ENCODE measurements around the gene YIF1B. TPM values are rescaled to one million over a fixed set of nuclear protein-coding genes. Genes with fewer than 3 reads are reported as not detected.

Gene YIF1B
- total RNA-seq, 2 experiments from 2014 or later = 15.9 to 17.1 TPM

DNA sequence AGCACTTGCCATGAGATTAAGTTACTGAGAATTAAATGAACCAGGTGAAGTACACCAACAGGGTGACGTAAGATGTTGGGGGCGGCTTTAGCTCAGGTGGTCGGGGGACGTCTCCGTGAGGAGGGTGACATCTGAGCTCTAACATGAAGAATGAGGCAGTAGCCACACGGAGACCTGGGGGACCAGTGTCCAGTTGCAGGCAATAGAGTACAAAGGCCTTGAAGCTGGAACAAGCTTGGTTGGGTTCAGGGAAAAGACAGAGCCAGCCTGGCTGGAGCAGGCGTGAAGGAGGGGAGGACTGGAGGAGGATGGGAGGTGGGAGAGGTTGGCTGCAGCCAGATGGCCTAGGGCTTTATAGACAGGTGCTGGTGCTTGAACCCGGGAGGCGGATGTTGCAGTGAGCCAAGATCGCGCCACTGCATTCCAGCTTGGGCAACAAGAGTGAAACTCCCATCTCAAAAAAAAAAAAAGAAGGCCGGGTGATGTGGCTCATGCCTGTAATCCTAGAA, 49.8 kb downstream of the YIF1B start:
- H3K27ac ChIP-seq (ENCODE audit: low read depth in 1 of 2, low read length in 2 of 2) = no peak overlapping the region
- TF ChIP-seq, protein P1, sequence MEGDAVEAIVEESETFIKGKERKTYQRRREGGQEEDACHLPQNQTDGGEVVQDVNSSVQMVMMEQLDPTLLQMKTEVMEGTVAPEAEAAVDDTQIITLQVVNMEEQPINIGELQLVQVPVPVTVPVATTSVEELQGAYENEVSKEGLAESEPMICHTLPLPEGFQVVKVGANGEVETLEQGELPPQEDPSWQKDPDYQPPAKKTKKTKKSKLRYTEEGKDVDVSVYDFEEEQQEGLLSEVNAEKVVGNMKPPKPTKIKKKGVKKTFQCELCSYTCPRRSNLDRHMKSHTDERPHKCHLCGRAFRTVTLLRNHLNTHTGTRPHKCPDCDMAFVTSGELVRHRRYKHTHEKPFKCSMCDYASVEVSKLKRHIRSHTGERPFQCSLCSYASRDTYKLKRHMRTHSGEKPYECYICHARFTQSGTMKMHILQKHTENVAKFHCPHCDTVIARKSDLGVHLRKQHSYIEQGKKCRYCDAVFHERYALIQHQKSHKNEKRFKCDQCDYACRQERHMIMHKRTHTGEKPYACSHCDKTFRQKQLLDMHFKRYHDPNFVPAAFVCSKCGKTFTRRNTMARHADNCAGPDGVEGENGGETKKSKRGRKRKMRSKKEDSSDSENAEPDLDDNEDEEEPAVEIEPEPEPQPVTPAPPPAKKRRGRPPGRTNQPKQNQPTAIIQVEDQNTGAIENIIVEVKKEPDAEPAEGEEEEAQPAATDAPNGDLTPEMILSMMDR (IDR thresholded peaks at IDR 0.05) = no peak
- no peaks in the 10 kb centered on the region for H3K9me3 Mint-ChIP-seq
- no peaks in the 10 kb centered on the region for H3K36me3 Mint-ChIP-seq (ENCODE audit: low read depth)
- no peak overlapping the region for H3K4me3 ChIP-seq (ENCODE audit: low read length)
- no peaks in the 10 kb centered on the region for H3K27me3 Mint-ChIP-seq
- H3K27me3 ChIP-seq (ENCODE audit: control insufficient read depth in 1 of 2, insufficient read depth in 2 of 2, low read length in 2 of 2) = no peaks in the 10 kb centered on the region
- ChIA-PET POLR2A (interaction anchor here (1.1 to 2.7 kb wide), 4 partner anchors 11 to 359 kb away, joined by 4 to 16 read pairs (median 6); partner anchors contain the start of genes KCNK6, PSMD8, SIPA1L3 and WDR87), CTCF (interaction anchor here (1.4 kb wide), 1 partner anchor 54 kb away, joined by 3 read pairs; no protein-coding TSS in a partner anchor)
- H3K27ac Mint-ChIP-seq = peak overlapping the region; percentile 71
- ATAC-seq (ENCODE audit: poor library complexity) = no peak
- H3K4me1 Mint-ChIP-seq (ENCODE audit: low read depth) = peaks cover 31% of the 10 kb centered on the region
- DNase-seq = no peak
- H3K4me1 ChIP-seq (ENCODE audit: insufficient read depth, low read length) = peaks cover 24% of the 10 kb centered on the region
- no peaks in the 10 kb centered on the region for H3K36me3 ChIP-seq (ENCODE audit: insufficient read depth, low read length)
- H3K9me3 ChIP-seq (ENCODE audit: control insufficient read depth in 1 of 2, insufficient read depth in 1 of 2, low read length in 2 of 2) = no peaks in the 10 kb centered on the region
- intact Hi-C loops (cut with DNase I, micrococcal nuclease) = loop anchor here (2.0 to 5.0 kb wide), 2 partner anchors 46 to 51 kb away; no protein-coding TSS in a partner anchor
- H3K4me3 Mint-ChIP-seq = no peak overlapping the region

DNA sequence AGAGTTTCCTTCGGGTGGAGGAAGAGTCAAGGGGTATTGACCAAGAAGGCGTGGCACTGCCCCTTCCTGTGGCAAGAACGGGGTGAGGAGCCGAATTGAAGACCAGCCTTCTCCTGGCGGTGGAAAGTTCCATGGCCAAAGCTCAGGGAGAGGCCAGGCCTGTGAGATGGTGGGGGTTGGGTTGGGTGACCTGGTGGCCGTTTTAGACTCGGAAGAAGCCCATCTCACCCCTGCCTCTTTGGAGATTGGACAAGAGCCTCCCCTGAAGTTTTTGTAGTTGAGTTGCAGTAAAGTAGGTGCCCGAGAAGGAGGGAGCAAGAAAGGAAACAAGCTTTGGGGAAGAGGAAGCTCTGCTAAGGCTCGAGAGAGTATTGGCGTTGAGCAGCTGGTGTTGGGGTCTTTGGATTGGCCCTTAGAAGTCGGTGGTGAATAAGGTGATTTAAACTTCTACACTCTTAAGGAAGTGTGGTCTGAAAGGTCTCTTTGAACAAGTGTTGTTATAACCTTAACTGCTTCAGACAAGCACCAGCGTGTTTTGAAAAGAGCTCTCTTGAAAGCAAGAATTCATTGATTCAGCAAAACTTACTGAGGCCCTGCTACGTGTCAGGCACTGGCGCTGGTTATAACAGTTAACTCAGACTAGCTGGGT, 50.4 kb downstream of the YIF1B start:
- no peaks in the 10 kb centered on the region for H3K36me3 Mint-ChIP-seq (ENCODE audit: low read depth)
- TF ChIP-seq, protein P1 (IDR thresholded peaks at IDR 0.05) = no peak

DNA sequence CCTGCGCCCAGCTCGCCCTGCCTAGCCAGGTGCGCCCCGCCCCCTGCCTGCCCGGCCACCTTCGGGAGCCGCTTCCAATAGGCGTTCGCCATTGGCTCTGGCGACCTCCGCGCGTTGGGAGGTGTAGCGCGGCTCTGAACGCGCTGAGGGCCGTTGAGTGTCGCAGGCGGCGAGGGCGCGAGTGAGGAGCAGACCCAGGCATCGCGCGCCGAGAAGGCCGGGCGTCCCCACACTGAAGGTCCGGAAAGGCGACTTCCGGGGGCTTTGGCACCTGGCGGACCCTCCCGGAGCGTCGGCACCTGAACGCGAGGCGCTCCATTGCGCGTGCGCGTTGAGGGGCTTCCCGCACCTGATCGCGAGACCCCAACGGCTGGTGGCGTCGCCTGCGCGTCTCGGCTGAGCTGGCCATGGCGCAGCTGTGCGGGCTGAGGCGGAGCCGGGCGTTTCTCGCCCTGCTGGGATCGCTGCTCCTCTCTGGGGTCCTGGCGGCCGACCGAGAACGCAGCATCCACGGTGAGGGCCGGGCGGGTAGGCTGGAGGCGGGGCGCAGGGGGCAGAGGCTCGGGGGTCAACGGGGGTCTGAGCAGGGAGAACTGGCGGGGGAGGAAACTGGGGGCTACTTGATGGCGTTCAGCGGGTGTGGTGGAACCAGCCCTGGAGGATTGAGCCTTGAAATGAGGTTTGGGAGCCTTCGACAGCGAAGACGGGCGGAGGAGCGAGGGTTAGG, 51.1 kb downstream of the YIF1B start, which contains the start of gene SPINT2:
Gene SPINT2 (plus strand): TSS at position 88 of the 727 bp plus-strand sequence. CDS start 320 bp downstream, at position 408.
- Mint-ChIP-seq H3K27ac (peak within 1 kb of the TSS; percentile 71), H3K36me3 (ENCODE audit: low read depth) (no peaks in the 10 kb centered on the region), H3K4me1 (ENCODE audit: low read depth) (peaks cover 31% of the 10 kb centered on the region), H3K9me3 (no peaks in the 10 kb centered on the region), H3K27me3 (no peaks in the 10 kb centered on the region), H3K4me3 (peak within 1 kb of the TSS; percentile 83)
- Histone ChIP-seq H3K36me3 (ENCODE audit: insufficient read depth, low read length) (no peaks in the 10 kb centered on the region), H3K27ac (ENCODE audit: low read depth in 1 of 2, low read length in 2 of 2) (peak within 1 kb of the TSS; percentile 37 to 46), H3K4me3 (ENCODE audit: low read length) (peak within 1 kb of the TSS; percentile 68), H3K27me3 (ENCODE audit: control insufficient read depth in 1 of 2, insufficient read depth in 2 of 2, low read length in 2 of 2) (no peaks in the 10 kb centered on the region), H3K9me3 (ENCODE audit: control insufficient read depth in 1 of 2, insufficient read depth in 1 of 2, low read length in 2 of 2) (no peaks in the 10 kb centered on the region), H3K4me1 (ENCODE audit: insufficient read depth, low read length) (peaks cover 24% of the 10 kb centered on the region)
- ATAC-seq (ENCODE audit: poor library complexity) = peak; percentile 37
- TF ChIP-seq, protein P1 (IDR thresholded peaks at IDR 0.05) = no peak
- CTCF ChIA-PET = interaction anchor here (0.7 to 1.4 kb wide), 2 partner anchors 54 to 362 kb away, joined by 3 to 4 read pairs; no protein-coding TSS in a partner anchor
- intact Hi-C loops (cut with DNase I, micrococcal nuclease) = loop anchor here (2.0 to 5.0 kb wide), 2 partner anchors 48 to 52 kb away; no protein-coding TSS in a partner anchor
- DNase-seq = peak in 8 of 14 experiments; percentile 27 to 83 (median 50)
- POLR2A ChIA-PET = interaction anchor here (0.7 to 2.7 kb wide), 8 partner anchors 9 to 358 kb away, joined by 3 to 16 read pairs (median 4); partner anchors contain the start of genes CATSPERG, FAM98C, PSMD8 and SIPA1L3

More for the DNA sequence above, 50.4 kb downstream of the YIF1B start:
- H3K9me3 Mint-ChIP-seq = no peaks in the 10 kb centered on the region
- H3K27ac Mint-ChIP-seq = peak overlapping the region; percentile 71
- Histone ChIP-seq H3K36me3 (ENCODE audit: insufficient read depth, low read length) (no peaks in the 10 kb centered on the region), H3K4me3 (ENCODE audit: low read length) (peak overlapping the region; percentile 68), H3K9me3 (ENCODE audit: control insufficient read depth in 1 of 2, insufficient read depth in 1 of 2, low read length in 2 of 2) (no peaks in the 10 kb centered on the region), H3K27me3 (ENCODE audit: control insufficient read depth in 1 of 2, insufficient read depth in 2 of 2, low read length in 2 of 2) (no peaks in the 10 kb centered on the region), H3K4me1 (ENCODE audit: insufficient read depth, low read length) (peaks cover 24% of the 10 kb centered on the region), H3K27ac (ENCODE audit: low read depth in 1 of 2, low read length in 2 of 2) (peak overlapping the region; percentile 37 to 46)
- ChIA-PET CTCF (interaction anchor here (0.7 to 1.4 kb wide), 2 partner anchors 53 to 363 kb away, joined by 3 to 4 read pairs; no protein-coding TSS in a partner anchor), POLR2A (interaction anchor here (1.1 to 2.7 kb wide), 4 partner anchors 10 to 358 kb away, joined by 4 to 16 read pairs (median 6); partner anchors contain the start of genes KCNK6, PSMD8, SIPA1L3 and WDR87)
- intact Hi-C loops (cut with DNase I, micrococcal nuclease) = loop anchor here (2.0 to 5.0 kb wide), 2 partner anchors 47 to 51 kb away; no protein-coding TSS in a partner anchor
- H3K27me3 Mint-ChIP-seq = no peaks in the 10 kb centered on the region
- DNase-seq (peak in 2 of 14 experiments; percentile 8 to 33), ATAC-seq (ENCODE audit: poor library complexity) (no peak)
- peak overlapping the region; percentile 83 for H3K4me3 Mint-ChIP-seq
- H3K4me1 Mint-ChIP-seq (ENCODE audit: low read depth) = peaks cover 31% of the 10 kb centered on the region
